Left renal cortex interstitium (tissue), 4 donors: ENCODE results near the gene GFI1B. TPM values are rescaled to one million over a fixed set of nuclear protein-coding genes. Genes with fewer than 3 reads are reported as not detected.

ENCODE experiments used
- polyA plus RNA-seq, 4 donors: library from polyadenylated mRNA; unstranded; fragments of 120-200 nt; gene quantifications; one replicate each; pipeline ENCODE4 v1.2.1, GENCODE V29; 2013; ENCODE audit not compliant: insufficient read length in 4 of 4

GFI1B gene
- polyA plus RNA-seq, 4 donors = 0.71 to 1.0 (median 0.91) TPM

Other genes with a start within 250 kb of the GFI1B start
- gene AK8, start 100.4 kb upstream of the GFI1B start, polyA plus RNA-seq = 1 to 10 TPM; 2.9 to 4.0 (median 3.7) TPM
- gene SPACA9, start 99.8 kb upstream of the GFI1B start, polyA plus RNA-seq = 10 to 100 TPM in 2 of 4 donors, 1 to 10 TPM in 2; 8.8 to 11.6 (median 9.5) TPM
- gene TSC1, start 34.1 kb upstream of the GFI1B start, polyA plus RNA-seq = 10 to 100 TPM; 29.5 to 67.4 (median 45.0) TPM
- gene GTF3C5, start 52.3 kb downstream of the GFI1B start, polyA plus RNA-seq = 10 to 100 TPM; 61.3 to 85.1 (median 67.9) TPM
- 1 to 10 TPM; 3.5 to 5.8 (median 5.0) TPM for gene CEL, start 83.3 kb downstream of the GFI1B start, polyA plus RNA-seq
- gene RALGDS, start 142.5 kb downstream of the GFI1B start, polyA plus RNA-seq = 10 to 100 TPM; 32.2 to 47.1 (median 33.5) TPM
- gene GBGT1, start 185.2 kb downstream of the GFI1B start, polyA plus RNA-seq = 1 to 10 TPM; 1.9 to 3.1 (median 2.8) TPM
- gene OBP2B, start 230.6 kb downstream of the GFI1B start, polyA plus RNA-seq = under 1 TPM in 3 of 4 donors, not detected in 1; 0.17 to 0.28 (median 0.22) TPM